HG02588 (cell line): ENCODE results near the gene CCDC106.

ENCODE experiments used
- ATAC-seq: cut with Tn5 transposase; IDR thresholded peaks from one replicate; pipeline ENCODE4 v1.9.1; 2021; ENCODE audit warnings: mild to moderate bottlenecking, moderate library complexity; ENCODE audit not compliant: unreplicated experiment

Gene CCDC106

GRCh38 chr19:55680339-55681130 is 32.5 kb downstream of the CCDC106 start:
- no peak for ATAC-seq

- no peak for ATAC-seq
These were observed 33.4 kb downstream of the CCDC106 start for GRCh38 chr19:55681131-55682092.

DNA sequence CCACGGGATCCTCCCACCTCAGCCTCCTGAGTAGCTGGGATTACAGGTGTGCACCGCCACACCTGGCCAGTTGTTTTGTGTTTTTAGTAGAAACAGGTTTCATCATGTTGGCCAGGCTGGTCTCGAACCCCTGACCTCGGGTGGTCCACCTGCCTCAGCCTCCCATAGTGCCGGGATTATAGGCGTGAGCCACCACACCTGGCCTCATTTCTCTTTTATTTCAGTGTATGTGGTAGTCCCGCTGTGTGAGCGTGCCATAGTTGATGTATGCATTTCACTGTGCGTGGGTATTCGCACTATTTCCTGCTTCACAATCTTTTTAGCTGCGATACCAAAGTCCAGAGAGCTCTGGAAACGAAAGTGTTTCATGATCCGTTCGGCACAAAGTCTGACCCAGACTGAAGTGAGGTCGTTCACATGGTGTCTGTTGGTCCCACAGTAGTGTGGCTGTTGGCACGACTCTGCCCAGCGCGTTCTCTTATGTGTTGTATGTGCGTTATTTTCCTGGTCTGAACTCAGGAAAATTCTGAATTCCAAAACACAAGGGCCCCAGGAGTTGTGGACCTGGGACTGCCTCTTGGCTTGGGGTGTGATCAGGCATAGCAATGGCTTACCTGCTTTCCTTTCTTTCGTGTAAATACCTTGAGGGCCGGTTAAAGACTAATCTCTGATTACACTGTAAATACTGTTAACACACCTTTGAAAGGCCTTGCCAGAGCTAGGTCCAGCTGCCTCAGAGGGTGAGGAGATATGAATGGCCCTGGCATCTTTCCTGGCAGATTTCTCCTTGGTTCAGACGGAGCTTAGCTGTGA is 35.6 kb downstream of the CCDC106 start:
- no peak for ATAC-seq

DNA sequence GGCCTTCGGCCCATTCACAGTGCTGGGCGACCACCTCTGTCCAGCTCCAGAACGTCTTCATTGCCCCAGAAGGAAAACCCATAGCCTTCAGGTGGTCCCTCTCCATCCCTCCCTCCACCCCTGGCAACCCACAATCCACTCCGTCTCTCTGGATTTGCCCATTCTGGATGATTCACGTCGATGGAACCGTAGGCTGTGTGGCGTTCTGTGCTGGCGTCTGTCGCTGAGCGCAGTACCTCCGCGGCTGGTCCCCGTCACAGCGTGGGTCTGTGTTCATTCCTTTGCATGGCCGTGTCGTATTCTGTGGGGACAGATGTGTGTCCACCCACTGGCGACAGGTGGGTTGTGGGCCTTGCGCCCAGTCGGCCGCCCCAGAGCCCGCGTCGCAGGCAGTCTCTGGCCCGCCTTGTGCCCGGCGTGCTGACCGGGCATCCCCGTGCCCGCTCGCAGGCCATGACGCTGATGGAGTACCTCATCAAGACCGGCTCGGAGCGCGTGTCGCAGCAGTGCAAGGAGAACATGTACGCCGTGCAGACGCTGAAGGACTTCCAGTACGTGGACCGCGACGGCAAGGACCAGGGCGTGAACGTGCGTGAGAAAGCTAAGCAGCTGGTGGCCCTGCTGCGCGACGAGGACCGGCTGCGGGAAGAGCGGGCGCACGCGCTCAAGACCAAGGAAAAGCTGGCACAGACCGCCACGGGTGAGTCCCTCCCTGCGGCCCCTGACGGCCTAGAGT is 37.1 kb downstream of the CCDC106 start:
- ATAC-seq: no peak

DNA sequence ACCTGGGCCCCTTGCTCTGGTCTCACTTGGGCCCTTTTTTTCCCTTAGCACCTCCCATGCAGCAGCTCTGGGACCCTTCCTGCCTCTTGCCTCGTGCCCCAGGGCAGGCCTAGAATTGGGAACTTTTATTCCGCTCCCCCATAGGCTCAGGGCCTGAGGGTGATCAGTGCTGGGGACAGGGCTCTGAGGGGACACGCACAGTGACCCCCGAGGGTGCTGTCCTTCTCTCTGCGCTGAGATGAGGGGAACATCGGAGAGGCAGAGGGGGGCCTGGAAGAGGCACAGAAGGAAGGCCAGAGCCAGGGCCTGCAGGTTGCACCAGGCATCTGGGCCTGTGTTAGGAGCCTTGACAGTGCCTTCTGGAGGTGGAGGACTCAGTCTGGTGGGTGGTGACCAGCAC is 37.8 kb downstream of the CCDC106 start:
- no peak for ATAC-seq

DNA sequence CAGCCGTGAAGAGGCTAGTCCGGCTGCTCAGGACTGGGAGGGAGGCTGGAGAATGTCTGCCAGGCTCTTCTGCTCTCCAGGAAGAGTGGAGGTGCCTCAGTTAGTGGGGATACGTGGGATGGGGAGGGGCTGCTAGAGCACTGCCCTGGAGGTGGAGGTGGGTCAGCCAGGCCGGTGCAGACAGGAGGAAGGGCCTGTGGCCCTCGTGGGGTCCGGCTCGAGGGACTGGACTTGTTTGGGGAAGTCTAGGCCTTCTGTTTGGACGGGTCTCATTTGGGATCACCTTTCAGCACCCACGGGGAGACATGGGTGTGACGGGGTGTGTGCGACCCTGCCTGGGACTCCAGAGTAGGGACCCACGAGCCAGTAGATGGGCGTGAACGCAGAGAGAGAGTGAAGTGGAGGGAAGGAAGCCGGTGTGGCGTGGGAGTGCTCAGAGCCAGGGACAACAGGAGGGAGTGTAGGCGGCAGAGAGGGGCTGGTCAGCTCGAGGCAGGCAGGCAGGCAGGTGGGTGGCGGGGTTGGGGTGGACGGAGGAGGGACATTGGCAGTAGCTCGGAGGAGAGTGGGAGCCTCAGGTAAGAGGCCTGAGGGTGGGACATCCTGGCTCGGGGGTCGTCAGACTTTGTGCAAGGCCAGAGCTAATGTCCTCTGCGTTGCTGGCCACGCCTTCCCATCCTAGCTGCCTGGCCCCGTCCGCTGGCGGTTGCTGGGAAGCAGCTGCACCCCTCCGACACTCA is 38.5 kb downstream of the CCDC106 start:
- no peak for ATAC-seq

- no peak for ATAC-seq
These were observed 39.5 kb downstream of the CCDC106 start for GRCh38 chr19:55687281-55688201.

- ATAC-seq: no peak
These were observed 40.6 kb downstream of the CCDC106 start for GRCh38 chr19:55688422-55689218.

DNA sequence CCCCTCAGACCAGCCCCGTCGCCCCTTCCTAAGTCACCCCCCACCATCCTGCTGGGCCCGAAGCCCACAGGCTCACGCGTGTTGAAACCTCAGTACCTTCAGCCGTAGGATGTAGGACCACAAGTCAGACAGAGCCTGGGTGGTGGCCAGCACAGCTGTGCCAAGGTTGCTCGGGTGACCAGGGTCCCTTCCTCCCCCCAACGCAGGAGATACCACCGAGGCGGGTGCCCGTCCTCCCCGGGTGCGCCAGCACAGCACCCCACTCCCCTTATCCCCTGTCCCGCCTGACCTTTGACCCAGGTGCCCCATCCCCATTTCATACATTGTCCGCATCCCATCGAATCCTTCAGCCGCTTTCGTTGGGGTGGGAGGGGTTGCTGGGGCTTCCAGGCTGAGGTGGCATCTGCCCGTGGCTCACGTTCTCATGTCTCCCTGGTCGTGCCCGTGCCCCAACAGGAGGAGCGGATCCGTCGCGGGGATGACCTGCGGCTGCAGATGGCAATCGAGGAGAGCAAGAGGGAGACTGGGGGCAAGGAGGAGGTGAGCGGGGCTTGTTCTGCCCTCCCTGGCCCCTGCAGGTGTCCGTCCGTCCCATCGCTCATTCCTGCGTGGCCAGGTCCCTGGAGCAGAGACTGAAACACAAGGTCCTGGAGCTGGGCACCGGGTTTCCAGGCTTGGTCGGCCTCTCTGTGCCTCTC is 41.5 kb downstream of the CCDC106 start:
- ATAC-seq: no peak

DNA sequence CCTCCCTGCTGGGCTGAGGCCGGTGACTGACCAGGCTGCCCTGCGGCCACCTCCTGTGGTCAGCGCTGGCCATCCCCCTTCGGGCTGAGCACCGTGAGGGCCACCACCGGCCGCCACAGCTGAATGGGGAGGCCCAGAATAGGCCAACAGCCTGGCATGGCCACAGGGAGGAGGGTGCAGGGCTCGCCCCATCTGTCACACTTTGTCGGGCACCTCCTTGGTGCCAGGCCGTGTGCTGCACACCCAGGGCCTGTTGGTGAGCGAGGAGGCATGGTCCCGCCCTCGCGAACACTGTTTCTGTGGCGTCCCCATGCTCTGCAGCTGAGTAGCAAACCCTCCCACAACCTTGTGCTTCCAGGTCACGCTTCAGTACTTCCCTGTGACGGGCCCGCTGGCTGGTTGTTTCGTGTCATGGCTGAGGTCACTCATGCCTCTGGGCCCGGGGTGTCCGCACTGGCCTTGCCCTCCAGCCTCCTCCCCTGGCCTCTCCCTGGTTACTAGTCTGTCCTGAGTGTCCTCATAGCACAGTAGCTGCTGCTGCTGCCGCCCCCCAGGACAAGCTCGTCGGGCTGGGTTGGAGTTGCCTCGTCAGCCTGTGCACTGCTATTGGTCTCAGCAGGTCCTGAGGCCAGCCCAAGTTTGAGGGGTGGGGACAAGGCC is 42.2 kb downstream of the CCDC106 start:
- no peak for ATAC-seq

- no peak for ATAC-seq
These were observed 42.9 kb downstream of the CCDC106 start for GRCh38 chr19:55690769-55691545.

GRCh38 chr19:55691561-55692481 is 43.8 kb downstream of the CCDC106 start:
- no peak for ATAC-seq

GRCh38 chr19:55692681-55693081 is 44.7 kb downstream of the CCDC106 start:
- no peak for ATAC-seq

GRCh38 chr19:55693336-55693974 is 45.4 kb downstream of the CCDC106 start:
- no peak for ATAC-seq
